DMS 273 (cell line): ENCODE results near the gene CTAG1B.
"Not testable (repeated sequence)": the region's sequence is repeated elsewhere in the genome, so short reads cannot be mapped to it uniquely, and the experiment has no call there.

ENCODE experiments used
- DNase-seq: peaks from one replicate; lab custom pipeline; 2025; ENCODE audit not compliant: unreplicated experiment; lab: John Stamatoyannopoulos, UW

CTAG1B gene

DNA sequence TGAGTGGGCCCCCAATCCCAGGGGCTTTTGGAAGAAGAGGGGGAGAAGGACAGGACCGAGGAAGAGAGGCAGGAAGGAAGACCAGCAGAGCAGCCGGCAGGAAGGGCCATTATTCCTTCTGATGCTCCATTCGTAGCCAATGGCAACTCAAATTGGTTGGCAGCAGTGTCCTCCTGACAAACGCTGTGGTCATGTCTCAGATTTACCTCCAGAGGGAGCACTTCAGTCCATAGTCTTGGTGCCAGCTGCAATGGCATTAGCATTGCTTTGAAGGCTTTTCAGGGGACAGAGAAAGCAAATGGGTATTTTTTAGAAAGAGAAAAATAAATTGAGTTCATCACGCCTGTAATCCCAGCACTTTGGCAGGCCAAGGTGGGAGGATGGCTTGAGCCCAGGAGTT, 9.9 kb upstream of the CTAG1B start:
- not testable (repeated sequence) for DNase-seq

DNA sequence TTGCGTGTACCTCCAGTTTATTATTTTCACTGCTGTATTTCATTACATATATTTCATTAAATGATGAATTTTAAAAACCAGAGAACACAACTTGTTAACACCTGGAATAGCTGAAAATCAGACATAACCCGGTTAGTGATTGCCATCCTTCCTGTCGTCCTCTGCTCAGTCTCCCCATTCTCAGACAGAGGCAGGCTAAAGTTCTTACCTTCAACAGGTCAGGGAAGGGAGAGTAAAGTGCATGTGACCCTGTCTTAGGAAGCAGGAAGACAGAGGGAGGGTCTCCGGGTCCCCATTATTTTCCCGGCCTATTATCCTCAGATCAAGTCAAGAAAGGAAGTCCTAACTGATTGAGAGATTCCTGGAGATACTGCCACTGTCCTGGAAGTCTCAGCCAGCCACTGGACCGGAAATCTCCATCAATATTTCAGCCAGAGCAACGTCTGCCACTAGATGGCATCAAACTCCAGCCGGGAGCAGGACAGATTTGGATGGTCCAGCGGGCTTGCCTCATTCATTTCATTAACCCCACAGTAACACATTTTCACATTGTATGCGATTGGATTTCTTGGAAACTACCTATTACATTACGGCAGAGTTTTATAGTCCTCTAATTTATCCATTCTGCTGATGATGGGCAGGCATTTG, 1.8 kb upstream of the CTAG1B start:
- DNase-seq = not testable (repeated sequence)

DNA sequence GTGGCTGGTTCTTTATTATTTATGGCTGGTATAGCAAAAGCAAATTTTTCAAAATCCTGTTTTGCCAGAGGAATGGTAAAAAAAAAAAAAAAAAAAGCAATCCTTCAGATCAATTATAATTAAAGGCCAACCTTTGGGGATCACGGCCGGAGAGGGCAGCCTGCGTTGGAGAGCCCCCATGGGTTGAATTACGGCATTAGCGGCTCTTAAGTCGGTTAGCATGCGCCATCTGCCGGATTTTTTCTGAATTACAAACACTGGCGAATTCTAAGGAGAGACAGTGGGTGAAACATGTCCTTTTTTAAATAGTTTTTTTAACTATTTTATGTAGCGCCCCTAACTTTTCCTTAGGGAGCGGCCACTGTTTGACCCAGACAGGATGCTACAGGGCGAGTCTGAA, 5.5 kb downstream of the CTAG1B start:
- DNase-seq = not testable (repeated sequence)

DNA sequence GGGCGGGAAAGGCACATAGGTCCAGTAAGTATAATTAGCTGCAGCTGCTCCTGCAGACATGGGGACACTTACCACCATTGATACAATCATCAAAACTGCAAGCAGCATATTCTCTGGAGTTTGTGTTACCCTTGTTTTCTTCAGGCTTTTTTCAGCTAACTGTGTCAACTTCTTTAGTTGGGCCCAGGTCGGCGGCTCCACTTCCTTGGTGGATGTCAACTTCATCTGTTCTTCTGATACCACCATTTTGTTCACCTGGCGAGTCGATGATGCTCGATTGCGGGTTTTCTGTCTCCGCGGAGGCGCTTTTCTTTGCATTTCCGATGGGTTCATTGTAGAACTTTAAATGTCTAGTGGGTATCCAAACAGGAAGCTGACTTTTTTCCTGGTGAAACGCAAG, 7.9 kb downstream of the CTAG1B start:
- DNase-seq = not testable (repeated sequence)

DNA sequence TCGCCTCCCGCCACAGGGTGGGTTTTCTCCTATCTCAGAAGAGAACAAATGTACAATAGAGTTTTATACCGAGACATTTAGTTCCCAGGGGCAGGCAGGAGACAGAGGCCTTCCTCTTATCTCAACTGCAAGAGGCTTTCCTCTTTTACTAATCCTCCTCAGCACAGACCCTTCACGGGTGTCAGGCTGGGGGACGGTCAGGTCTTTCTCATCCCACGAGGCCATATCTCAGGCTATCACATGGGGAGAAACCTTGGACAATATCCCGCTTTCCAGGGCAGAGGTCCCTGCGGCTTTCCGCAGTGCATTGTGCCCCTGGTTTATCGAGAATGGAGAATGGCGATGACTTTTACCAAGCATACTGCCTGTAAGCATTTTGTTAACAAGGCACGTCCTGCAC, 10.3 kb downstream of the CTAG1B start:
- DNase-seq = not testable (repeated sequence)

DNA sequence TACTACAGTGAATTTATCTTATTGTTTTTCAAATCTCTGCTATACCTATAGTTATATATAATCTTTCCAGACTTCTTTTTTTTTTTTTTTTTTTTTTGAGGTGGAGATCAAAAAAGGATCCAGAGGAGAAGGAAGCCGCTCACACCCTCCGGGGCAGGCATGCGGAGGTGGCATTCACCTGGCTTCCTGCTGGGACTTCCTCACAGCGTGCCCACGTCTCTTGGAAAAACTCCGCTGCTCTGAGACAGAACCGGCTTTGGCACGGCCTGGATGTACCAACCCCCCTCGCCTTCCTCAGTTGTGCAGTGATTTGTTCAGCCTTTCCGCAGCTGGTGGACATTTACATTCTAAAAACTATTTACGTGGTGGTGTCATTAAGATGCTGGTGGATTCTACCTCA, 11.1 kb downstream of the CTAG1B start:
- not testable (repeated sequence) for DNase-seq

DNA sequence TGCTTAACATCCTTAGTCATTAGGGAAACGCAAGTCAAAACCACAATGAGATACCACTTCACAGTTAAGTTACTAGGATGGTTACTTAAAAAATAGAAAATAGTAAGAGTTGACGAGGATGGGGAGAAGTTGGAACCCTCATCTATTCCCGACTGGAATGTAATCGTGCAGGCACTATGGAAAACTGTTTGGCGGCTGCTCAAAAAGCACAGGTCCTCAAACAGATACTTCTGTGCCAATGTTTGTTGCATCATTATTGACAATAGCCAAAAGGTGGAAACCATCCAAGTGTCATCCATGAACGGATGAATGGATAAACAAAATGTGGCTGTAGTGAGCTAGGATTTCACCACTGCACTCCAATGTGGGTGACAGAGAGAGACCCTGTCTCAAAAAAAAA, 11.7 kb downstream of the CTAG1B start:
- no peak for DNase-seq

DNA sequence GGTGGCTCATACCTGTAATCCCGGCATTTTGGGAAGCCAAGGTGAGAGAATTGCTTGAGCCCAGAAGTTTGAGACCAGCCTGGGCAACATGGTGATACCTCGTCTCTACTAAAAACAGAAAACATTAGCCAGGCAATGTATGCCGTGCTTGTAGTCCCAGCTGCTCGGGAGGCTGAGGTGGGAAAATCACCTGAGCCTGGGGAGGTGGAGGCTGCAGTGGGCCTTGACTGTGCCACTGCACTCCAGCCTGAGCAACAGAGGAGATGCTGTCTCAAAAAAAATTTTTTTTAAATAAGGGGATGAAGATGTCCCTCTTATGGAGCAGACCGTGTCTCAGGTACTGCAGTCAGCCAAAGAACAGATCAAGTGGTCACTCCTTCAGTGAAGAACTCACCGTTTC, 13.5 kb downstream of the CTAG1B start:
- no peak for DNase-seq

DNA sequence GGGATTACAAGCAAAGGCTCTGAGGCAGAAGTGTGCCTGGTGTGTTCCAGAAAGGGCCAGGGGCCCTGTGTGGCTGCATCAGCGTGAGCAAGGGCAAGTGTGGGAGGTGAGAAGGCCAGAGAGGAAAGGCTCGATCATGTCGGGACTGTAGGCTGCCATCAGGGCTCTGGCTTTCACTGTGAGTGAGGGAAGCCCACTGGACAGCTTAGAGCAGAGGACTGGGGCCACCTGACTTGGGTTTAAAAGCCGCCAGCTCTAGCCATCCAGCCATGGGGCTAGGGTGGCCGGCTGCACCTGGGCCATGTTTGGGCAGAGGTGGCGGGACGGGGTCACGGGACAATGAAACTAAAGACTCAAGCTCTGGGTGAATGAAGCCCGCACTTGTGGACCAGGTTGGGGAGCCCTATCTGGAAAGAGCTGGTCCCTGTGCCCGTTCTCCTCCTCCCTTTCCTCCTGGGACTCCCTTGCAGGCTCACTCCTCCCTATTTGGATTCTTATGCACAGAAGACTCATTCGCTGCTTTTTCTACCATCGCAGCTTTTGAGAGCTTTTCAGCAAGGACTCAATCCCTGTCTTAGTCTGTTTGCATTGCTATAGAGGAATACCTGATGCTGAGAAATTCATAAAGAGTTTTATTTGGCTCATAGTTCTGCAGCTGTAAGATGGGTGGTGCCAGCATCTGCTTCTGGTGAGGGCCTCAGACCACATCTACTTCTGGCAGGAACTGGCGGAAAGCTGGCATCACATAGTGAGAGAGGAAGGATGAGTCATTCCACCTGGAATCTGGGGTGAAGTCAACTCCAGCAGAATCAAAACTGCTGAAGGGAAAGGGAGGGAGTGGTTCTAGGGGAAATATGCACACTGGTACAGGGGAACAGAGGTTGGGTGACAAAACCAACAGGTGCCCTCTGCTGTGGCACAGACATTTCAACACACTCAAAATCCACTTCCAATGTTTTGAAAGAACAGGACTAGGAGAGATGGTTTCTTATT, 15.3 kb downstream of the CTAG1B start:
- DNase-seq = peak; percentile 29

DNA sequence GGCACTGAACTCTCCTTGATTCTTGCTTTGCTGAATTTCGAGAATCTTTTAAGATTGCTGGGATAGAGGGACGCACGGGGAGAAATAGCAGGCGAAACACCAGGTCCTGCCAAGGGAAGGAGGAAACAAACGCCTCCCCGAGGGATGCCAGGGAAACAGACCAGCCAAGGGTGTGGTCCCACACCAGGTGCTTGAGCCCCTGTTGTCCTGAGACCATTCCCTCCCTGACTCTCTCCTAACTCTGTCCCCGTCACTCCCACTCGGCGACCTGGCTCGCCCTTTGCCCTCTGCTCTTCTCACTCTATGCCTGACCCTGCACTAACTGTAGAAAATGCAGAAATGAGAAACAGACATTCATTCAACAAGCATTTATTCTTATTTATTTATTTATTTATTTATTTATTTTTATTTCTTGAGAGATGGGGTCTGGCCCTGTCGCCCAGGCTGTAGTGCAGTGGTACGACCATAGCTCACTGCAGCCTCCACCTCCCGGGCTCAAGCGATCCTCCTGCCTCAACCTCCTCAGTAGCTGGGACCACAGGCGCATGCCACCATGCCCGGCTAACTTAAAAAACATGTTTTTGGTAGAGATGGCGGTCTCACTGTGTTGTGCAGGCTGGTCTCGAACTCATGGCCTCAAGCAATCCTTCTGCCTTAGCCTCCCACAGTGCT, 16.2 kb downstream of the CTAG1B start:
- DNase-seq = no peak

DNA sequence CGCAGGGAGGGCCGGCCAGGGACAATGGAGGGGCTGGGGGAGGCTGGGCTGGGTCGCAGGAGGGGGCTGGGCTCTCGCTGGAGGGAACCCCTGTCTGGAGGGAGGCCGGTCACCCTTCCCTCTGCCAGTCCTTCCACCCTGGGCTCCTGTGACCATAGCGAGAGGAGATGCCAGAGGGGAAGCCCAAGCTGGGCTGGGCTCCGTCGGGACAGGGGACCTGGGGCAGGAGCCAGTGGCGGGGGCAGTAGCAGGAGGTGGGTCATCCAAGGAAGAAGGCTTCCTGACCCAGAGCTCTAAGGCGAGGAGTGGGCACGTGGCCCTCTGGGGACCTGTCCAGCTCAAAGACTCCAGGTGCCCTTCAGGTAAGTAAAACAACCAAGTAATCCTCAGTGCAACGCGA, 16.9 kb downstream of the CTAG1B start:
- no peak for DNase-seq

DNA sequence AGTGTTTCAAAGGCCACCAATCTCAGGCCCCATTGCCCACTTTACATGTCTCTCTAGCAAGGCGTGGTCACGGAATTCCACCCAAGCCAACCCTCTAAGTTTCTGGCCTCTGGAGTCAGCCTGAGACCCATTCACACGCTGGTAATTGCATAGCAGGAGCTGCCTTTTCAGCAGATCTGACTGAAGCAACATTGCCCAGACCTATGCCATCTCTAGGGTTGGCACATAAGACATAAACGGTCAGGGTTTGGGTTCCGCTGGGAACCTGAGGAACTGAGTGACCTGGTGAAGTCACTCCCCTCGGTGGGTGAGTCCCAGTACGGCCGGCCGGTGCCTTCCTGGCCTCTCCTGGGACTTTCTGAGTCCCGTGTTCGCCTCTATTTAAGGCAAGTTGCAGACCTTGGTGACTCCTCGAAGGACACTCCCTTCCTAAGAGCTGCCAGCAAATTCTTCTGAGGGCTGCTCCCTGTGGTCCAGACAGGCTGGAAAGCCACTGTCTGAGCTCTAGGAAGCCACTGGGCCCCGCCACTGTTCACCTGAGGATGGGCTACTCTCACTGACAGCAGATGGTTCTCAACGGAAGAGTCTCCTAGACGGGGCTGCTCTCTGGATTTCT, 18.2 kb downstream of the CTAG1B start:
- DNase-seq = no peak

DNA sequence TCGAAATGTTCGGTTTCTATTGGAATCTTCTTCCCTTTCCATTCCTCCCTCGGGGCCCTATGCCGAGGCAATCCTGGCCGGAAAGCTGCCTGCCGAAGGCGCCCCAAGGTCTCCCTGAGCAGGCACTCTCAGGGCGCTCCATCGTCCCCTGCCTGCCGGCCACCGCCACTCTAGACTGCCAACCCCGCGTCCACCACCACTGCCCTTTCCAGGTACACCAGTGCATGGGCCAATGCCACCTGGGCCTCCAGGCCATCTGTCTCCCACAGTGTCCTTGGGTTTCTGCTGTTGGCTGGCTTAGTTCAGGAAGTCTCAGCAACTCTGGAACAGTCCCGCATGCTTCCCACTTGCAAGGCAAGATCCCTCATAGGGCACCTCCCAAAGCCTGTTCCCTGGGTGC, 19.6 kb downstream of the CTAG1B start:
- DNase-seq = no peak

DNA sequence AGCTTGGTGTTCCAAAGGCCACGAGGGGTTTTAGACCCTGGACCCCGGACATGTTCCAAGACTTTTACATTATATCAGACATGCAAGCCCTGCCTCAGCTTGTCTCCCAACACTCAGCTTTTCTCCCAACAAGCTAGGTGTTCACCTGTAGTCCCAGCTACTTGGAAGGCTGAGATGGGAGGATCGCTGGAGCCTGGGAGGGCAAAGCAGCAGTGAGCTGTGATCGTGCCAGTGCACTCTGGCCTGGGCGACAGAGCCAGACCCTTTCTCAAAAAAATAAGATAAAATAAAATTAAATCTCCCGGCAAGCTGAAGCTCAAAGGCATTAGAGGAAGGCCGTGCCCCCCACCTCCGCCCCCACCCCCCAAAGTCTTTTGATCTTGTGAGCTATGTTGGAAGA, 20.4 kb downstream of the CTAG1B start:
- no peak for DNase-seq

DNA sequence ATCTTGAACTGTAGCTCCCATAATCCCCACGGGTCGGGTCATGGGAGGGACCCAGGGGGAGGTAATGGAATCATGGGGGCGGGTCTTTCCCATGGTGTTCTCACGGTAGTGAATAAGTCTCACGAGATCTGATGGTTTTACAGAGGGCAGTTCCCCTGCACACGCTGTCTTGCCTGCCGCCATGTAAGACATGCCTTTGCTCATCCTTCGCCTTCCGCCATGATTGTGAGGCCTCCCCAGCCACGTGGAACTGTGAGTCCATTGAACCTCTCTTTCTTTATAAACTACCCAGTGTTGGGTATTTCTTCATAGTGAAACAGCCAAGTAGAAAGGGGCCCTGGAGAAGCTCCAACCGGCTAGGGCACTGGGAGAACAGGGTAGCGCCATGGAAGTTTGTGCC, 21.9 kb downstream of the CTAG1B start:
- DNase-seq = no peak

DNA sequence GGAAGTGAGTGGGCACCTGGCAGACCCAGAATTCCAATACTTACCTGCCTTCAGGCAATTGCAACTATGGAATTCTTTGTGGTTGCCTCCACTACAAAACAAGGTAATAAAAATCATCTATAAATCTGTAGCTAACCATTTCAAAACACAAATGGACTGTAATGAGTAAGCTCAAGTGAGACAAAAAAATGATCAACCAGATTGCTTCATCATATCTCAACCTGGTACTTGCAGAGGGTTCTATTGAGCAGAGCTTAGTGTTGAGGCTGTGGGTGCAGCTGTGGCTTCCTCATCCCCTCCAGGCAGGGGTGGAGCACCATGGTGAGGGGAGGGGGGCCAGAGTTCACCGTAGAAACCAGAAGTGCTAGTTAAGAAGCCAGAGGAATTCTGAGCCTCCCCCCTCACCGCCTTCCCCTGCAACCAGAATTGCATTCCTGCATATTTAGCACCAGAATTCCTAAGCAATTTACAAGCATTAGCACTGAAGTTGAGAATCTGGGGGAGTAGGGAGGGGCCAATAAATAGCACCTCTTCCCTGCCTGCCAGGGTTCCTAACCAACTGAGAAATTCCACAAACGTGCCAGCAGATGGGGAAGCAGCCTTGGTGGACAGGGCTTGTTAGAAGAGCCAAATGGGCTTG, 22.7 kb downstream of the CTAG1B start:
- DNase-seq = peak; percentile 37

DNA sequence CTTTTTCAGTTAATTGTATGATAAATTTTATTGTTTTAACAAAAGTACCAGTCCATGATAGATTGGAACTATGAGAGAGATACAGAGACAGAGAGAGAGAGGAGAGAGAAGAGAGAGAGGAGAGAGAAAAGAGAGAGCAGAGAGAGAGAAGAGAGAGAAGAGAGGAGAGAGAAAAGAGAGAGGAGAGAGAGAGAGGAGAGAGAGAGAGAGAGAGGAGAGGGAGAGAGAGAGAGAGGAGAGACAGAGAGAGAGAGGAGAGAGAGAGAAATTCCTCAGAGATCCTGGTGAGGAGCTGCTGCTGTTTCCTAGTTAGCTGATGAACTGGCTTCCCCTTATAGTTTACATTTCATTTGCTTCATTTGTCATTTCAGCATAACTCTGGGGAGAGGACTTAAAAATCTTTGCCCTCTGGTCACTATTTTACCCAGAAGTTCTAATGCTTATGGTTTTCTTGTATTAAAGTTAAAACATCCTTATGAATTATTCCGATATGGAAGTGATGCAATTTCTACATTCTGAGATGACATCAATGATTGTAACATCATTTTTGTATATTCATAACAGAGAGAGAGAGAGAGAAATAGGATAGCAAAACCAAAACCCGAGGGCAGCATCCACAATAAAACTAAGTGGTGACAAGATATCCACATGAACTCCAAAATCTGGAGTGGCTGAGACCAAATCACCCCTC, 23.4 kb downstream of the CTAG1B start:
- DNase-seq = no peak

DNA sequence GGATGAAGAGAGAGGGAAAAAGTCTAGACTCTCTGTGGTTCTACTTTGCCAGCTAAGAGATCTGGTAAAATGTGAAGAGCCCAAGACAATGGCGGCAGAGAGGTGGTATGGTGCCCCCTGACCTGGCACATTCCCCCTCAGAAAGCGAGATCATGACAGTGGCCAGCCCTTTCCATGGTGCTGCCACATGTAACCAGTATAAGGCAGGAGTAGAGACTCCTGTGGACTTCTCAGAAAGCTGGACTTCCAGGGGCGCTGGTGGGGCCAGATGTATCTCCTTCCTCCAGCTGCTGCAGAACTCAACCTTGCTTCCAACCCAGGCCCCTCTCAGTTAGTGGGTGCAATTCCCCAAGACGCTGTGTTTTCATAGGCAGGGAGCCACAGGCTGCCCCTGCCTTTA, 24.6 kb downstream of the CTAG1B start:
- no peak for DNase-seq

DNA sequence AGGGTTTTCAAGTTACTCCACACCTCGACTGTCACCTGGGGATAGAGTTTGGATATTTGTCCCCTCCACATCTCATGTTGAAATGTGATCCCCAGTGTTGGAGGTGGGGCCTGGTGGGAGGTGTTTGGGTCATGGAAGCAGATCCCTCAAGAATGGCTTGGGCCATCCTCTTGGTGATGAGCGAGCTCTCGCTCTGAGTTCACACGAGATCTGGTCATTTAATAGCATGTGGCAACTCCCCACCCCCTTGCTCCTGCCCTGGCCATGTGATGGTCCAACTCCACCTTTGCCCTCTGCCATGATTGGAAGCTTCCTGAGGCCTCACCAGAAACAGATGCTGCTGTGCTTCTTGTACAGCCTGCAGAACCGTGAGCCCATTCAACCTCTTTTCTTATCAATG, 25.9 kb downstream of the CTAG1B start:
- no peak for DNase-seq

DNA sequence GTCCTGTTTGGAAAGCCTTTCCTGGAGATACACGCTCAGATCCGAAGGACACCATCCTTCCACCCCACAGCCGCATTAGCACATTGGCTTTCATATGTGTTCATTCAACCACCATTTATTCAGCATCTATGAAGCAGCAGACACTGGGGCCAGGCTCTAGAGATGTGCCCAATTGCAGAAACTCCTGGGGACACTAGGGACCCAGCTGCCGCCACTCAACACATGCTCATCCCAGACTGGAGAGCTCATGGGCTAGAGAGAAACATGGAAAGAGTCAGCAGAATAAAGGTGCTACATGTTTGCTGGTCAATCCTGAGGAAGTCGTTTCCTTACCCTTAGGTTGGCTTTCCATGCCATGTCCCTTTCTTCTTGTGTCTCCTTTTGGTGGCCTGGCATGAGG, 26.6 kb downstream of the CTAG1B start:
- DNase-seq = no peak
